Panc1 (cell line): ENCODE data around the gene TAPBPL. TPM values are rescaled to one million over a fixed set of nuclear protein-coding genes. Genes with fewer than 3 reads are reported as not detected.

Experiments
- ATAC-seq: fragments of 200-7000 bp; cut with Tn5 transposase; 2 replicates; pipeline ENCODE4 v1.9.1; 2020; ENCODE audit warnings: mild to moderate bottlenecking, moderate library complexity
- BruUV-seq: library from RNA; stranded (reverse); fragments of 400-500 nt; replicated peaks from 2 replicates; lab custom pipeline; 2021; lab: Mats Ljungman, UMichigan
- CTCF ChIA-PET: fragments of 300-600 bp; sonication (Branson Sonifier 250); formaldehyde crosslinking; loops from one replicate; lab custom pipeline; 2022; ENCODE audit warnings: antibody characterized with exemption; lab: Charles Lee
- POLR2A ChIA-PET: fragments of 300-600 bp; sonication (Branson Sonifier 250); formaldehyde crosslinking; loops from one replicate; lab custom pipeline; 2022; ENCODE audit warnings: antibody characterized with exemption; lab: Charles Lee
- DNase-seq: peaks from one replicate; pipeline ENCODE4 v3.0.0-alpha.2; 2010; ENCODE audit warnings: low read depth, low spot score
- H3K27ac ChIP-seq: 2 replicates; pipeline ENCODE4 v1.5.1; 2011; ENCODE audit warnings: mild to moderate bottlenecking, low read length, inconsistent platforms
- H3K27me3 ChIP-seq: fragments of 200-500 bp; sonication (Bioruptor generic); 2 replicates; pipeline ENCODE4 v1.6.0; 2014; ENCODE audit warnings: low read length, inconsistent platforms; ENCODE audit not compliant: control insufficient read depth, insufficient read depth
- H3K36me3 ChIP-seq: fragments of 200-500 bp; sonication (Bioruptor generic); 2 replicates; pipeline ENCODE4 v1.5.1; 2014; ENCODE audit warnings: inconsistent platforms, mild to moderate bottlenecking, low read length, moderate library complexity; ENCODE audit not compliant: control insufficient read depth, insufficient read depth
- H3K4me1 ChIP-seq: 2 replicates; pipeline ENCODE4 v1.5.1; 2011; ENCODE audit warnings: inconsistent platforms, mild to moderate bottlenecking, low read length, moderate library complexity; ENCODE audit not compliant: control insufficient read depth, insufficient read depth
- H3K4me3 ChIP-seq, 2 experiments: 2 replicates each; pipeline ENCODE4 v1.5.1; 2011 to 2012; ENCODE audit warnings: low read depth in 2 of 2, low read length in 2 of 2, mild to moderate bottlenecking in 2 of 2, inconsistent platforms in 1 of 2, moderate library complexity in 1 of 2
- H3K9me3 ChIP-seq: fragments of 200-500 bp; sonication (Bioruptor generic); 2 replicates; pipeline ENCODE4 v1.5.1; 2014; ENCODE audit warnings: low read depth, mild to moderate bottlenecking, inconsistent platforms, low read length, moderate library complexity; ENCODE audit not compliant: control insufficient read depth, insufficient read depth
- CTCF ChIP-seq: fragments of 450-650 bp; IDR thresholded peaks from 2 replicates; pipeline ENCODE4 v1.5.1; 2017; ENCODE audit warnings: mild to moderate bottlenecking
- POLR2AphosphoS5 ChIP-seq: IDR thresholded peaks from 2 replicates; pipeline ENCODE4 v1.6.1; 2012; ENCODE audit warnings: mild to moderate bottlenecking, low read depth, low read length, moderate library complexity
- REST ChIP-seq, 2 experiments: IDR thresholded peaks; 2 replicates each; pipeline ENCODE4 v1.6.1; 2011 to 2012; ENCODE audit warnings: low read depth in 2 of 2, control low read depth in 1 of 2, low read length in 1 of 2, mild to moderate bottlenecking in 1 of 2, moderate library complexity in 1 of 2; ENCODE audit not compliant: insufficient read depth in 1 of 2
- SIN3A ChIP-seq: IDR thresholded peaks from 2 replicates; pipeline ENCODE4 v1.6.1; 2012; ENCODE audit warnings: low read depth, mild to moderate bottlenecking, low read length, moderate library complexity, borderline replicate concordance; ENCODE audit not compliant: insufficient read depth
- TCF7L2 ChIP-seq: IDR thresholded peaks from 2 replicates; pipeline ENCODE4 v1.6.1; 2011; ENCODE audit warnings: mild to moderate bottlenecking, low read depth, low read length, inconsistent platforms
- in situ Hi-C: cut with HindIII; loops from 2 replicates; pipeline ENCODE4 v1.10.0; 2016; ENCODE audit warnings: low sequenced_read_pairs, low pct_unique_long_range_greater_than_20kb
- intact Hi-C: fragments of 100-400 bp; cut with micrococcal nuclease; formaldehyde crosslinking; loops from one replicate; pipeline ENCODE4 v1.10.0; 2022; ENCODE audit not compliant: unreplicated experiment
- total RNA-seq: library from RNA; stranded (reverse); gene quantifications from one replicate; pipeline ENCODE4 v1.2.1, GENCODE V29; 2021; ENCODE audit not compliant: unreplicated experiment

TAPBPL gene
- total RNA-seq, 1 experiment from 2014 or later = 7.8 TPM

GRCh38 chr12:6435961-6436715 lies 15.7 kb upstream of the TAPBPL start:
- POLR2A ChIA-PET = interaction anchor here (0.6 kb wide), 1 partner anchor 237 kb away, joined by 3 read pairs; no protein-coding TSS in a partner anchor
- in situ Hi-C loops = no loop called here

GRCh38 chr12:6437586-6437985 lies 14.3 kb upstream of the TAPBPL start:
- no peak overlapping the region for H3K27ac ChIP-seq
- H3K4me1 ChIP-seq = no peaks in the 10 kb centered on the region
- POLR2A ChIA-PET = interaction anchor here (0.6 kb wide), 1 partner anchor 15 kb away, joined by 4 read pairs; no protein-coding TSS in a partner anchor
- intact Hi-C loops (no loop called here), in situ Hi-C loops (no loop called here)
- CTCF ChIA-PET = no interaction called here
- no peaks in the 10 kb centered on the region for H3K9me3 ChIP-seq
- DNase-seq (no peak), ATAC-seq (no peak)
- H3K36me3 ChIP-seq = no peaks in the 10 kb centered on the region
- H3K4me3 ChIP-seq = no peak overlapping the region
- H3K27me3 ChIP-seq = no peaks in the 10 kb centered on the region
- BruUV-seq = no TSS peak
- TF ChIP-seq TCF7L2 (no peak), SIN3A (no peak)

More at GRCh38 chr12:6435961-6436715, 15.7 kb upstream of the TAPBPL start:
- Histone ChIP-seq H3K27me3 (no peaks in the 10 kb centered on the region), H3K4me3 (no peak overlapping the region), H3K27ac (no peak overlapping the region), H3K4me1 (peaks cover 2% of the 10 kb centered on the region; the same call in 1 of the 2 replicates), H3K36me3 (no peaks in the 10 kb centered on the region), H3K9me3 (no peaks in the 10 kb centered on the region)
- intact Hi-C loops = no loop called here
- BruUV-seq = no TSS peak
- ATAC-seq (no peak), DNase-seq (no peak)
- CTCF ChIA-PET = no interaction called here
- TF ChIP-seq POLR2AphosphoS5 = no peak

- no TSS peak for BruUV-seq
- intact Hi-C loops = no loop called here
- Histone ChIP-seq H3K27me3 (no peaks in the 10 kb centered on the region), H3K4me3 (no peak overlapping the region), H3K27ac (no peak overlapping the region), H3K4me1 (no peaks in the 10 kb centered on the region), H3K36me3 (no peaks in the 10 kb centered on the region), H3K9me3 (no peaks in the 10 kb centered on the region)
- in situ Hi-C loops = no loop called here
- ChIA-PET CTCF (no interaction called here), POLR2A (interaction anchor here (0.6 kb wide), 1 partner anchor 16 kb away, joined by 4 read pairs; no protein-coding TSS in a partner anchor)
- TF ChIP-seq REST (IDR thresholded peaks at IDR 0.05; ENCODE audit: insufficient read depth in 1 of 2, low read depth in 2 of 2, low read length in 1 of 2) = no peak
- no peak for TF ChIP-seq CTCF
- ATAC-seq (no peak), DNase-seq (no peak)
Observed at GRCh38 chr12:6438345-6438744, 13.5 kb upstream of the TAPBPL start.
